Activated T-cell treated with anti-CD3 and anti-CD28 coated beads for 1 hour (primary cell): ENCODE results near the gene ATP5MC3.

Experiments used
- DNase-seq: peaks from one replicate; pipeline ENCODE4 v3.0.0-alpha.2; 2020; ENCODE audit warnings: low read depth

Gene ATP5MC3

GRCh38 chr2:175167792-175168563 lies 13.5 kb downstream of the ATP5MC3 start, which contains the start of gene ATF2:
Gene ATF2 (minus strand): TSS chr2:175168203. CDS start chr2:175136443, 31,760 bp downstream.
- peak; percentile 93 for DNase-seq

DNA sequence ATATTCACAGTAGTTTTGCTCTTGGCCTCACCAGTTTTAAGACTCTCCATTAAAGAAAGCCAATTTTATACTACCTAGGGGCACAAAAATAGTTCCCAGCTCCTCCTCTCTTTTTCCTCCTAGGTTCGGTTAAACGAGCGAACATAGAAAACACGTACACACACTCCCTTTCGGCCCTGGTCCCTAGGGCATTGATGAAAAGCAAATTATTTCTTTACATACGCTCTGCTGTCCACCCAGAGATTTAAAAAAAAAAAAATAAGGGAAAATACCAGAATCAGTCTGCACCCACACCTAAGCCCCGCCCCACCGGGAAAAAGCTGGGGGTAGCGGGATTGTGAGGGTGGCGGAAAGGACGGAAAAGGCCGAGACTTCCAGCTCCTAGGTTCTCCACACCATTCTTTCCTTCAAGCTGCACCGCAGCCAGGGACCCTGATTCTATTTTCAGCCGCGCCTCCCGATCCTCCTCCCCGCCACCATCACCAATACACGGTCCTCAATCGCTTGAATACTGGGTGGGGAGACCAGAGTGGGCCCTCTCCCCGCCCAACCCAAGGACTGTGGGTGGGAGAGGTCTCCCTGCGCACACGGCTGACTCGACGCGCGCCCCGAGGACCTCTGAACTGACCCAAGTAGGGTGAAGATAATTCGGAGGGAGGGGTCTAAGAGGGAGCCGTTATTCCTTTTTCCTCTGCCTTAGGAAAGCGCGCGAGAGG lies 14.3 kb downstream of the ATP5MC3 start:
- DNase-seq, result peak; percentile 4

GRCh38 chr2:175166216-175166824 lies 15.2 kb downstream of the ATP5MC3 start:
- DNase-seq, result no peak

DNA sequence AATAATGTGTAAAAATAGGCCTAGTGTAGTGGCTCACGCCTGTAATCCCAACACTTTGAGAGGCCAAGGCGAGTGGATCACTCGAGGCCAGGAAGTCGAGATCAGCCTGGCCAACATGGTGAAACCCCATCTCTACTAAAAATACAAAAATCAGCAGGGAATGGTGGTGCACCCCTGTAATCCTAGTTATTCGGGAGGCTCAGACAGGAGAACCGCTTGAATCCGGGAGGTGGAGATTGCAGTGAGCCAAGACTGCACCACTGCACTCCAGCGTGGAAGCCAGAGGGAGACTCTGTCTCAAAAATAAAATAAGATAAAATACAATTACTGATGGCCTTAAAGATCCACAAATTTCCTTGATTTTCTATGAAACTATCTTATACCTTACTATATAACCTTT lies 17.3 kb downstream of the ATP5MC3 start:
- DNase-seq, result no peak

DNA sequence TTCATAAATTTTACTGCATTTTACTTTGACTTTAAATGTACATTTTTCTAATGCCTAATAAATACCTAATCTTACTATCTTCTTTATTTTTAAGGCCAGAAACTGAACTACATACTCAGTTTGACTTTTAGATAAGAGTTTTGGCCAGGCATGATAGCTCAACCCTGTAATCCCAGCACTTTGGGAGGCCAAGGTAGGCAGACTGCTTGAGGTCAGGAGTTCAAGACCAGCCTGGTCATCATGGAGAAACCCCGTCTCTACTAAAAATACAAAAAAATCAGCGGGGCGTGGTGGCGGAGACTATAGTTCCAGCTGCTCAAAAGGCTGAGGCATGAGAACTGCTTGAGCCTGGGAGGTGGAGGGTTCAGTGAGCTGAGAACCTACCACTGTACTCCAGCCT lies 22.6 kb downstream of the ATP5MC3 start:
- no peak for DNase-seq

- no peak for DNase-seq
These were observed 25.0 kb downstream of the ATP5MC3 start for GRCh38 chr2:175156534-175156933.

- no peak for DNase-seq
These were observed 26.8 kb downstream of the ATP5MC3 start for GRCh38 chr2:175154661-175155082.

DNA sequence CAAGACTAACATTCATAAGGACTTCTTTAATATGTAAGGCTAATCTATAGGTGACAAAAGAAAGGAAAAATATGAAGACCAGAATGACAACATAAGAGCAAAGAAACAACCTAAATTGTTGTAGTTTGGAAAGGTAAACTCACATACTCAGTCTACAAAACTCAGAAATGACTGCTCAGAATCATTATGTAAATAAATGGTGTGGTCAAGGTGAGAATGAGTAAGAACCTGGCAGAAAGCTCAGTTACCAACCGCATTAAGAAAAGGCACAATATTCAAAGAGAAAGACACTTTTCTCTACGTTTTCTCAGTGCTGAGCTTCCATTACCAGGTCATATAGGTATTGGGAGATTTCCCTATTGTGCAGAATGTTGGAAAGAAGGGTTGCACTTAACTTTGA lies 29.3 kb downstream of the ATP5MC3 start:
- DNase-seq, result no peak

GRCh38 chr2:175151791-175152190 lies 29.7 kb downstream of the ATP5MC3 start:
- no peak for DNase-seq

DNA sequence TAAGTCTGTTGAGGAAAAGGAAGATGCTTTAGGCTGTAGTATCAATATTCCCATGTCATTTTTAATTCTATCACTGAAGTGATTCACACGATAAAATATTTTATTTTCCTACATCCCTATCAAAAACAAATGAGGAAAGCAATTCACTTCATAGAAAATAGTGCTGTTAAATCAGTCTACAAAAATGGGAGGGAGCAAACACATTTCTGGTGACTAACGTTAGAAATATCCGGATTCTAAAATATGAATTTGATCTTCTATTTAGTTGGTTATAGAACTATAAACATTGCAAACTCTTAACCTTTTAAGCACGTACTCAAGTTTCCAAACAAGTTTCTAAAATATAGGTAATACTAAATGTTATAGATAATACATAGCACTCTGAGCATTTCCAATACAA lies 34.3 kb downstream of the ATP5MC3 start:
- no peak for DNase-seq

DNA sequence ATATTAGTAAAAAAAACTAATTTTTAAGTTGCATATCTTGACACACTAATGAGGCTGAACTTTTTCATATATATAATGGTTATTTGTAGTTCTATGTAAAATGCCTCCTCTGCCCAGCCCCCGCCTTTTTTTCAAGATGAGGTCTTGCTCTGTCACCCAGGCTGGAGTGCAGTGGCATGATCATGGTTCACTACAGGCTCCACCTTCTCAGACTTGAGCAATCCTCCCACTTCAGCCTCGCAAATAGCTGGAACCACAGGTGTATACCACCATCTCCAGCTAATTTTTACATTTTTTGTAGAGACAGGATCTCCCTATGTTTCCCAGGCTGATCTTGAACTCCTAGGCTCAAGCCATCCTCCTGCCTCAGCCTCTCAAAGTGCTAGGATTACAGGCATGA lies 37.8 kb downstream of the ATP5MC3 start:
- no peak for DNase-seq

- DNase-seq, result no peak
These were observed 38.3 kb downstream of the ATP5MC3 start for GRCh38 chr2:175143191-175143590.

DNA sequence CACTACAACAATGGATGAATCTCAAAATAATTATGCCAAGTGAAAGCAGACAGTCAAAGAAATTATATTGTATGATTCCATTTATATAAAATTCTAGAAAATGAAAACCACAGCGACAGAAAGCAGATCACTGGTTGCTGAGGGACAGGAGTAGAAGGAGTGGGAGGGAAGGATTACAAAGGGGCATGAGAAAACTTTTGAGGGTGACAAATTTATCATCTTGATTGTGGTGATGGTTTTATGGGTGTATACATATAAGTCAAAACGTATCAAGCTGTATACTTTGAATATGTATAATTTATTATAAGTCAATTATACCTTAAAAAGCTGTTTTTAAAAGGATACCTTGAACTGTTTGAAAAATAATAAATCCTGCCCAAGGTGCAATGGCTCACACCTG lies 41.2 kb downstream of the ATP5MC3 start:
- no peak for DNase-seq

DNA sequence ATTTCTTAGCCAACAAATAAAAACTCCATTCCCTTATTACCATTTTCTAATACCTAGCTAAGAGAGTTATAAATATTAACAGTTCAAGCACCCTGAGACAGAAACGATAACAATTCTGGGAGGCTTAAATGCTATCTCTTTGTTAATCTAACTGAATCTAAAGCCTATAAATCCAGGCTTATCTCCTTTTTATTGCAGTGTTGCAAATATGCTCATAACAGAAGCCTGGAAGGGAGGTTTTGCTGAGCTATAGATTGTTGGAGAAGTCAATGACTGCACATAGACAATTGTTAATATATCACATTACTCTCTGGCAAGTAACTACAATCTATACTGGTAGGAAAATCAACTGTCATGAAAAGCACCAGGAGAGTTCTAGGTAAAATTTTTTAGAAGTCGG lies 43.7 kb downstream of the ATP5MC3 start:
- no peak for DNase-seq

- no peak for DNase-seq
These were observed 44.9 kb downstream of the ATP5MC3 start for GRCh38 chr2:175136334-175137215.

DNA sequence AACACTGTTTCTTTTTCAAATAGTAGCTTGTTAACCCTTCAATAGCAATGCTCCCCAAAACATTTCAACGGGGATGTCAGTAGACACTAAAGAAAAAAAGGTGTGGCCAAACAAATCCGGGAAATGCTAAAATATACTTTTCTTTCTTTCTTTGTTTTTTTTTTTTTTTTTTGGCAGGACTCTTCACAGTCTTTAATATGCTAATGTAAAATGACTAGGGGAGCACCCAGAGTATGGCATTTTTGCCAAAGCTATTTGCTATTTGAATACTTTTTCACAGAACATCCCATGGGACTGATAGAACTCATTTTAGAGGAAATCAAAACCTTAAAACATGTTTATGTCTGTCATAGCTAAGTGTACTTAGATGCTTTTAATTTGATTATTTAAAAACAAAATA lies 45.6 kb downstream of the ATP5MC3 start:
- DNase-seq, result no peak

- DNase-seq, result no peak
These were observed 46.3 kb downstream of the ATP5MC3 start for GRCh38 chr2:175135177-175135576.

GRCh38 chr2:175131252-175131651 lies 50.3 kb downstream of the ATP5MC3 start:
- no peak for DNase-seq

GRCh38 chr2:175126661-175127060 lies 54.8 kb downstream of the ATP5MC3 start:
- DNase-seq, result no peak
